Stimulated activated CD4-positive, alpha-beta T cell treated with anti-CD3 and anti-CD28 coated beads, Interleukin-15, amount 100 ng/mL, for 1 hour (primary cell): ENCODE data around the gene EPC2.
A peak's percentile ranks its signal among the peaks of the same experiment; 100 is the strongest.
"Not testable (repeated sequence)": the region's sequence is repeated elsewhere in the genome, so short reads cannot be mapped to it uniquely, and the experiment has no call there.

ENCODE experiments used
- DNase-seq, 2 donors: peaks; one replicate each; pipeline ENCODE4 v3.0.0-alpha.2; 2020; ENCODE audit warnings: low read depth in 1 of 2, low spot score in 1 of 2

Gene EPC2

DNA sequence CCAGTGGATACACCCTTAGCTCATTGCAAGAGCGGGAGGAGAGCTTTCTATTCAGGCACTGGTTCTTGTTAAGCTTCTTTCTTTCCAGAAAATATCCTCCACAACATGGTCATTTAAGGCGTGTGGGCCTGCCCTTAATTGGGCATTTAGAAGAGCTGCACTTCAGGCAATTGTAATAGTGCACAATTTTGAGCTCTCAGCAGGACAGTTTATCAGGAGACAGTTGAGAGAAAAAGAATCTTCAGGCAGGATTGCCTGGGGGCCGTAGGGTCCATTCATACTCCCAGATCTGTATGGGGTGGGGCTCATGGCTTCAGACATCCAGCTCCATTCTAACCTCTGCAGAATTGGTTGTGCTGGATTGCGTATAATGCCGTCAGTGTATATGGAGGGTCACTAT is 6.0 kb upstream of the EPC2 start:
- DNase-seq = no peak

GRCh38 chr2:148640767-148641166 is 3.8 kb upstream of the EPC2 start:
- no peak for DNase-seq

- no peak for DNase-seq
Observed at GRCh38 chr2:148642112-148642744, 2.3 kb upstream of the EPC2 start.

DNA sequence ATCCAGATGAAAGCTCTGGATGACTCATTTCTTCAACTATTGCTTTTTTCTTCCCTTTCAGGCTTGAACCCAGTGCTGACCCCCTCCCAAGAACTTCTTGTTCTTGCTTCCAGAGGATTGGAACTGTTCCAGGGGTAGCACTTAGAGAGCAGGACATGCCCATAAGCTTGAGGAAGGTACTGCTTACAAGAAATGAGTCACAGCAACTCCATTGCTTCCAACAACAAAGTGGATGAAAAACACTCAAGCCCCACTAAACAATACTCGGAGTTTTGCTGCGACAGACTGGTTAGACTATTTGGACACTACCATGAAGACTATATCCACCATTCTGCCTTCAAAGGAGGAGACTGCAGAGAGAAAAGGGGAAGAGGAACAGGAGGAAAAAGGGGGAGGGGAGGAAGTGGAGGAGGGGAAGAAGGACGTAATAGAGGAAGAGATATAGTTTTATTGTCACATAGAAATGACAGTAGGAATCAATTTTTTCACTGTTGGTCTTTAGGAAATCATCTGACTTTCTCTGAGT is 1.6 kb upstream of the EPC2 start:
- DNase-seq = no peak

- no peak for DNase-seq
Observed at GRCh38 chr2:148643421-148643820, 1.1 kb upstream of the EPC2 start.

- DNase-seq = peak; percentile 92 to 93
Observed at GRCh38 chr2:148644883-148645538, 460 bp downstream of the EPC2 start.

- DNase-seq = peak in 1 of 2 donors; percentile 26
Observed at GRCh38 chr2:148645539-148646230, 1.1 kb downstream of the EPC2 start.

DNA sequence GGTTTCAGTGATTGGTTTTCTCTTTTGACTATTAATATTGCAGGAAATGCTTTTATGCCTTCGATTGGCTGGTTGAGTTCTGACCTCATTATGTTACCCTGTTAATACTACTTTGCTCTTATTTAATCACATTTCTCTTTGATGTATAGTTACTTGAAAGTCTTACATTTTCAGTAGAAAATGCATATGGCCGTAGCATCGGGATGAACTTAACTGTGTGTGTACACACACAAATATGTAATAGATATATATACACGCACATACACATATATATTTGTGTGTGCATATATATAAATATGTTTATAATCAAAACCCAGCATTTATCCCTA is 1.6 kb downstream of the EPC2 start:
- no peak for DNase-seq

- DNase-seq = not testable (repeated sequence)
Observed at GRCh38 chr2:148647711-148648110, 3.2 kb downstream of the EPC2 start.

DNA sequence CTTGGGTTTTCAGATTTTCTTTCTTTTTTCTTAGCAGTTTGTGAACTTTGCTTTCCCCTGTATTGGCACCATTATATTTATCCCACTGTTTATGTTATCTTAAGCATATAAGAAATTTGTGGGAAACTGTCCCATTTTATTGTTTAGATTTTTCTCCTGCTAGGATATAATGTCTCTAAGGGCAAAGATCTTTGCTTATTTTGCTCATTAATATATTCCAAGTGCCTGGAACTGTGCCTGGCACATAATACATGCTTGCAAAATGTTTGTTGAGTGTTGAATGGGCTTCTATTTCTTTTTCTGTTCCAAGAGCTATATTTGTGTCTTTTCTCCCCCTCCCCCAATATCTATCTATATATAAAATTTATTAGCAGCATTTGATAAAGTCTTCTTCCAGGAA is 5.4 kb downstream of the EPC2 start:
- no peak for DNase-seq

GRCh38 chr2:148650881-148651280 is 6.3 kb downstream of the EPC2 start:
- DNase-seq = no peak

DNA sequence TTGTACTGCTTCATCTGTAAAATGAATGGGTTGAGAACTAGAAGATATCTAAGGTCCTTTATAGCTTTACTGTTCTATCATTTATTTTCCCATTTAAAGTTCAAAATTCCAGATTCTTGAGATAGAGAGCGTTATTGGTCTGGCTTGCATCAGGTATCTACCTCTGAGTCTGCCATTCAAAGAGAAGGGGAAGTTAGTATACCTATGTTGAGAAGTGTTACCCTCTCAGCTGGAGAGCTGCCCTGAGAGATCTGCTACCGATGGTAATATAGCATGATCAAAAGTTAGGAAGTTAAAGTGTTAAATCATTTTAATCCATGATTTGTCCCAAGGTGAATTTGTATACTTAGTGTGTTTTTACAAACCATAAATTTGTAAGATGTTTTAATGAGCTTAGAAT is 7.4 kb downstream of the EPC2 start:
- no peak for DNase-seq

- DNase-seq = no peak
Observed at GRCh38 chr2:148653437-148653836, 8.9 kb downstream of the EPC2 start.

GRCh38 chr2:148654435-148654834 is 9.9 kb downstream of the EPC2 start:
- no peak for DNase-seq

- DNase-seq = no peak
Observed at GRCh38 chr2:148656516-148656915, 12.0 kb downstream of the EPC2 start.

DNA sequence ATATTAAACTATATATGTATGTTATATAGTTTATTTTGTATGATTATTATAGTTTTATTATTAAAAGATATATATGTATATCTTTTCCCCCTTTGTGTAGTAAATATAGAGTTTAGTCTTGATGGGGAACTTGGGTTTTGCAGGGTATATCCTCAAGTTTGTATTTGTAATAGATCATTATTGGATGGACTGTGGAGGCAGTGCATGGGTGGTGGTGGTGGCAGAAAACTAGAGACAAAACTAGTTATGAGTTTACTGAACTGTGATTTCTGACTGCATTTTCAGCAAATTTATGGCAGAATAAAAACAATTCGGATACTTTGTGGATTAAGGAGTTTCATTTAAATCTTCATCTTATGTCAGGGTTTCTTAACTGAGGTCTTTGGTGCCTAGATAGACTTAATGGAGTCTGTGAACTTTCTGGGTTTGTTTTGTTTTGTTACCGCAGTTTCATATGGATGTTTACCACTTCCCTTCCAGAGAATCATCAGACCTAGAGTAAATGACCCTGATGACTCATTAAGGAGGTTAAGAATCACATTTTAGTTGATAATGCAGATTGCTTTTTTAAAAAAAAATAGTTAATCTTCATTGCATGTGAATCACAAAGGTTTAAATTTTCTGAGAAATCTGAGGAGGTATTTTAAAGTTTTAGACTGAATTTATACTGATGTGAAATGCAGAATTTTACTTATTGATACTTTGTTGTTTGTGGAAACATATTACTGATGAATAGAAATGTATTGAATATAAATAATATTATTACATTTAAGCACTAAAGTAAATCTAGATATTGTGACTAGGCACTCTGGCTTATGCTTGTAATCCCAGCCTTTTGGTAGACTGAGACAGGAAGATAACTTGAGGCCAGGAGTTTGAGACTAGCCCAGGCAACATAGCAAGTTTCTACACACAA is 14.5 kb downstream of the EPC2 start:
- DNase-seq = no peak

GRCh38 chr2:148660999-148661398 is 16.4 kb downstream of the EPC2 start:
- DNase-seq = no peak

- DNase-seq = not testable (repeated sequence)
Observed at GRCh38 chr2:148662332-148662731, 17.8 kb downstream of the EPC2 start.

DNA sequence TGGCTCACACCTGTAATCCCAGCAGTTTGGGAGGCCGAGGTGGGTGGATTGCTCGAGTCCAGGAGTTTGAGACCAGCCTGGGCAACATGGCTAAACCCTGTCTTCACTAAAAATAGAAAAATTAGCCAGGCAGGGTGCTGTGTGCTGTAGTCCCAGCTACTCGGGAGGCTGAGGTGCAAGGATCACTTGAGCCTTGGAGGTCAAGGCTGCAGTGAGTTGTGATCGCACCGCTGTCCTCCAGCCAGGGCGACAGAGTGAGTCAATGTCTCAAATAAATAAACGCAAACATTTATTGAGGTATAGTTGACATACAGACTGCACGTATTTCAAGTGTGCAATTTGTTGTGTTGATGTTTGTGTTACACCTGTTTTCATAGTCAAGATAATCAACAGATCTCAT is 19.7 kb downstream of the EPC2 start:
- DNase-seq = no peak

GRCh38 chr2:148666555-148666954 is 22.0 kb downstream of the EPC2 start:
- DNase-seq = no peak

DNA sequence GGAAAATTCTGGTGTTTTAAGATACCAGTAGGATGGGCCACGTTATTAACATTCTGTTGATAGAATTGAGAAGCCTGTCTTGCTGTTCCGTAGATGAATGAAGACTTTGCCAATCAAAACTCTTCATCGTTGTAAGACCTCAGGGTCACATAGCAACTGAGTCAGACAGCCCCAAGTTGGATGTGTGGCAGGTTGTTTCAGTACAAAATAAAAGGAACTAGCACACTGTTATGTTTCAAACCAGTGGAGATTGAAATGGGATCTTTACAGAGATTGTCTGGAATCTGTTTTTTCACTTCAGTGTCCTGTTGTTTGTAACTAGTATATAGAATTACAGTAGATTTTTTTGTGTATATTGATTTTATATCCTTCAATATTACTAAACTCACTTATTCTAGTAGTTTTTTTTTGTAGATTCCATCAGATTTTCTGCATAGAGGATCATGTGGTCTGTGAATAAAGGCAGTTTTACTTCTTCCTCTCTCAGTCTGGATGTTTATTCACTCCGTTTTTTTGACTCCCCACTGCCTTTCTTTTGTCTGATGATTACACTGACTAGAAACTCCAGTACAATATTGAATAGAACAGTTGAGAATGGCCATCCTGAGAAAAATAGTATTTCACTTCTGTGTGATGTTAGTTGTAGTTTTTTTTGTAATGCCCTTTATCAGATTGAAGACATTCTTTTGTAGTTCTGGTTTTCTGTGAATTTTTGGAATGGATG is 22.7 kb downstream of the EPC2 start:
- DNase-seq = no peak
